GM13976 (cell line): ENCODE data around the gene EPB41L3.
A peak's percentile ranks its signal among the peaks of the same experiment; 100 is the strongest.

Source experiments
- DNase-seq: peaks from one replicate; pipeline ENCODE4 v3.0.0; 2012; ENCODE audit warnings: low spot score
- in situ Hi-C: fragments of 300-500 bp; cut with MboI; formaldehyde crosslinking; loops from one replicate; pipeline ENCODE4 v1.12.0; 2022; ENCODE audit warnings: low sequenced_read_pairs, mixed read lengths, inconsistent platforms; ENCODE audit not compliant: unreplicated experiment
- TF ChIP-seq, protein P1 (sequence below): IDR thresholded peaks from 2 replicates; pipeline ENCODE4 v1.5.1; 2012; ENCODE audit warnings: borderline replicate concordance, mild to moderate bottlenecking; ENCODE audit not compliant: insufficient read depth; ENCODE audit errors: extremely low read depth, missing control alignments, control extremely low read depth

Gene EPB41L3

DNA sequence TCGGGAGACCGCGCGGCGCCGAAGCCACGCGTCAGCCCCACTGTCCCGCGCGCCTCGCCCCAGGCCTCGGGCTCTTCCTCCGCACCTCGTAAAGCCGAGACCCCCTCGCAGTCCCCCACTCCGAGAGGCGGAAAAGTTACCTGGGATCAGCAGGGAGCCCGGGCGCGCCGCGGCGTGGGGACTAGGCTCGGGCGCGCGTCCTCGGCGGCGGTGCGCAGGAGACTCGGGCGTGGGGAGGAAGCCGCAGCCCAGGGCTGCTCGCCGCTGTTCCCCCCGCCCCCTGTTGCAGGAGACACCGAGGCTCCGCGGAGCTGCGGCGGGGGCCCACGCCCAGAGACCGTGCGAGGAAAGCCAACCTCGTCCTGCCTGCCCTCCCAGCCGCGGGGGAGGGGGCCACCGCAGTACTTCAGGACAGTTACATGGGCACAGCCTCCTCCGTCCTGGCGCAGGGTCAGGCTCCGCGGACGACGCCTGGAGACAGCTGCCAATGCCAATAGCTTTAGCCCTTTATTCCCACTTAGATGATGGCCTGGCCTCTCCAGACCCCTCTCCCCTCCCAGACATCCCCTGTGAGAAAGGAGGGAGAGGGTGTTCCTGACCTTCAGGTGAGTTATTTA lies at the start of gene EPB41L3:
Gene EPB41L3, minus strand, starts transcription at position 225 of the 617 bp plus-strand sequence. CDS start 54,814 bp downstream, outside the sequence.
- peak; percentile 20 for DNase-seq
- TF ChIP-seq, protein P1, sequence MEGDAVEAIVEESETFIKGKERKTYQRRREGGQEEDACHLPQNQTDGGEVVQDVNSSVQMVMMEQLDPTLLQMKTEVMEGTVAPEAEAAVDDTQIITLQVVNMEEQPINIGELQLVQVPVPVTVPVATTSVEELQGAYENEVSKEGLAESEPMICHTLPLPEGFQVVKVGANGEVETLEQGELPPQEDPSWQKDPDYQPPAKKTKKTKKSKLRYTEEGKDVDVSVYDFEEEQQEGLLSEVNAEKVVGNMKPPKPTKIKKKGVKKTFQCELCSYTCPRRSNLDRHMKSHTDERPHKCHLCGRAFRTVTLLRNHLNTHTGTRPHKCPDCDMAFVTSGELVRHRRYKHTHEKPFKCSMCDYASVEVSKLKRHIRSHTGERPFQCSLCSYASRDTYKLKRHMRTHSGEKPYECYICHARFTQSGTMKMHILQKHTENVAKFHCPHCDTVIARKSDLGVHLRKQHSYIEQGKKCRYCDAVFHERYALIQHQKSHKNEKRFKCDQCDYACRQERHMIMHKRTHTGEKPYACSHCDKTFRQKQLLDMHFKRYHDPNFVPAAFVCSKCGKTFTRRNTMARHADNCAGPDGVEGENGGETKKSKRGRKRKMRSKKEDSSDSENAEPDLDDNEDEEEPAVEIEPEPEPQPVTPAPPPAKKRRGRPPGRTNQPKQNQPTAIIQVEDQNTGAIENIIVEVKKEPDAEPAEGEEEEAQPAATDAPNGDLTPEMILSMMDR = no peak
- in situ Hi-C loops = no loop called here

DNA sequence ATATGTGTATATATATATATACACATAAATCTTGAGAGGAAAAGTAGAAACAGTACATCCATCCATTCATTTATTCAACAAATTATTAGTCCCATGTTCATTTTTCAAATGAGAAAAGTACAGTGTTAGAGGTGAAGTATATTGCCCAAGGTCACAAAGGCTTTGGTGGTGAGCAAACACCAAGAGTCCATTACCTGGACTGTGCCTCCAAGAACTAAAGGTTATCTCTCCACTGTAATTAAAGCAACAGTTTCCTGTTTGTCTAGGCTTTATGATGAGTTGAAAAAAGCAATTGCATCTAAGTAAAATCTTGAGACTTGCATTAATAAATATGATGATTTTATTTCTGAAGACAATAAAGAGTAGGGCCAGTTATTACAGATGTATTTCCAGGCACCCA lies 44.7 kb upstream of the EPB41L3 start:
- DNase-seq = no peak
- TF ChIP-seq, protein P1 = no peak
- in situ Hi-C loops = no loop called here

DNA sequence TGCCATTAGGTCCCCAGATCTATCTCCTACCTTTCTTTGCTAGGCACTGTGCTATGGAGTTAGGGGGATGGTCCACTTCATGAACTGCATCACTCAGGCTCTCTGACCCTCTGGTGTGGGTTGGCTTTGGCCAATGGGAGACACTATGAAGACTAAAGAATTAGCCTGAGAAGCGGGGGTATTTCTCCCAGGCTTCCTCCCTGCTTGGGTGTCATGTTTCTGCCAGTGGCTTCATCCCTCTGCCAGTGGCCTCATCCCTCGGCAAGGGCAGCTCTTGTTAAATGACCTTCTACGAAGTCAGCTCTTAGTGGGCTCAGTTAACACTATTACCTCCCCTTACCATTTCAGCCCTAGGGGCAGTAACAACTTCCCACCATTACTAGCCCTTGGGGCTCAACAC lies 41.9 kb upstream of the EPB41L3 start:
- in situ Hi-C loops = no loop called here
- TF ChIP-seq, protein P1 = no peak
- DNase-seq = no peak

DNA sequence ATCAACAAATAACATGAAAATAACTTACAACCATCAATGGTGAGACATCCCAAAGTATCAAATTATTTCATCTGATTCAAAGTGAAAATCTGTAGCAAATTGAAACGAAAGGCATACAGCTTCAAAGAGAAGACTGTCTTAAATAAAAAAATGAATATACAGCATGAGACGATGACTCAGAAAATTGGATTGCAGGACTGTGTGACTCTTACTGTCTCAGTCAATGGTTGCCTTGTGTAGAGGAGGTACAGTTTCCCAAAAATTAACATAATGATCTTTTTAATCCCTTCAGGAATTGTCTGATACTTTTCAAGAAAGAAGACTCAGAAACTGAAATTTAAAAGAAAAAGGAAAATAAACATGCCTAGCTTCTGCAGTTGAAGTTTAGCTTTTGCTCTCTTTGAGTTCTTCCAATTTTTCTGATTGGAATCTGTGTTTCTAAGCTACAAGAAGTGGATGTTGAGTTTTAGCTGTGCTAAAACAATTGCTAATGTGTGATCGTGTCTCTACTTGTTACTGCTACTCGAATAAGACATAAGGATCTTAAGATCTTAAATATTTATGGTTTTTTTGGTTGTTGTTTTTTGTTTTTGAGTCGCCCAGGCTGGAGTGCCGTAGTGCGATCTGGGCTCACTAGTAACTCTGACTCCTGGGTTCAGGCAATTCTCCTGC lies 41.1 kb upstream of the EPB41L3 start:
- in situ Hi-C loops = no loop called here
- DNase-seq = no peak
- TF ChIP-seq, protein P1 = no peak

DNA sequence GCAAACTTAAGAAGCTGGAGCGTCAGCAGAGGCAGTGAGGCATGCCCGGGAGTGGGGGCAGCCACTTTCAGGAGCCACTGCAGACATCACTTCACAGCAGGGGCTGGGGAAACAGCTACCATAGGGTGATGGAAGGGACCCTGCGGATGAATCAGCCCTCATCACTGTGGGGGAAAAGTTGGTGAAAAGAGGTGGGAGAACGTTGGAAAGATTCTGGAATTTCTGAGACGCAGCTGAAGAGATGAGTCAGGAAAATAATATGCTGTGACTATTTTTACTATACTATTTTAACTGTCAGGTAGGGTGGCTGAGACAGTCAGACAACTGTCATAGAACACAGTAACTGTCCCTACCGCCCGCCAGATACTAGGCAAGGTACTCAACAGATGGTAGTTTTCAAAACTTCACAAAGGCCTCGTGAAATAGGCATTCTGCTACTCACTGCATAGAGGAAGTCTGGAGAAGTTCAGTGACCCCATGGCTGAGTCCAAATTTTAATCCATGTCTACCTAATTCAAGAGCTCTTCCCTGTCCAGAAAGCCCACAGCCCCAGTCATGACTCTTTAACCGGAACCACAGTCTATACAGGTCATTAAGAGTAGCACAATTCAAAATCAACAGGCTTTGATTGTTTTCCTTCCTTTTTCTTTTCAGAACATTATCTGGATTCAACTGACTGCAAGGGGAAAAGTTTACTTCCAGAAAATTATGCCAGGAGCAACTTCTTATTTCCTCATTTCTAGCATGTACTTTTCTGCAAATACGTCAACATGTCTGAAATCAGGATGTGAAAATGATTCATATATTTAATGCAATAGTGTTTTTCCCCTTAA lies 39.3 kb upstream of the EPB41L3 start:
- no peak for DNase-seq
- in situ Hi-C loops = no loop called here
- TF ChIP-seq, protein P1 = no peak

DNA sequence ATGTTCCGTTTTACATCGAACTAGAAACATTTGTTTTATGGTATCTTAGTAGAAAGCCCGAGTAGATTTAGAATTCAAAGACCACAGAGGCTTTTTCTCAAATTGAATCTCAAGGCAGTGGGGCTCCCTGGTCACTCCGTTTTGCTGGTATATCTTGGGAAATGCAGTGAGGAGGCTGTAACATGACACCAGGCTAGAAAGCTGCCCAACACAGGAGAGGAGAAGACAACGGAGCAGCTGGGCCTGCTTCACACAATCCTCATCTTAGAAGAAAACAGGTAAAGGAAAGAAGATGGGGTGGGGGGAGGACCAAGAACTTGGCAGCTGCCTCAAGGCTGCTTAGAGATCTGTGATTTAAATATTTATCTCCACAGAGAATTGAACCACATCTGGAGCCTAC lies 38.3 kb upstream of the EPB41L3 start:
- DNase-seq = no peak
- TF ChIP-seq, protein P1 = no peak
- in situ Hi-C loops = no loop called here
